GM03348 (cell line): ENCODE results near the gene BTG1.
"Not testable (repeated sequence)": the region's sequence is repeated elsewhere in the genome, so short reads cannot be mapped to it uniquely, and the experiment has no call there.

Experiments used
- DNase-seq: peaks from one replicate; pipeline ENCODE4 v3.0.0; 2012; ENCODE audit warnings: low spot score

BTG1 gene

DNA sequence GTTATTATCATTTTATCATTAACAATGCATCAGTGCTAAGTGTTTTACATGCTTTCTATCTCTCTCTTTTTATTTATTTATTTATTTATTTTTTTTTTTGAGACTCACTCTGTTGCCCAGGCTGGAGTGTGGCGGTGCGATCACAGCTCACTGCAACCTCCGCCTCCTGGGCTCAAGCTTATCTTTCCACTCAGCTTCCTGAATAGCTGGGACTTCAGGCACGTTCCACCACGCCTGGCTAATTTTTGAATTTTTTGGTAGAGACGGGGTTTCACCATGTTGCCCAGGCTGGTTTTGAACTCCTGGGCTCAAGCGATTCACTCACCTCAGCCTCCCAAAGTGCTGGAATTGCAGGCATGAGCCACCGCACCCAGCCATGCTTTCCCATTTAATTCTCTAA lies 3.9 kb upstream of the BTG1 start:
- DNase-seq, result no peak

DNA sequence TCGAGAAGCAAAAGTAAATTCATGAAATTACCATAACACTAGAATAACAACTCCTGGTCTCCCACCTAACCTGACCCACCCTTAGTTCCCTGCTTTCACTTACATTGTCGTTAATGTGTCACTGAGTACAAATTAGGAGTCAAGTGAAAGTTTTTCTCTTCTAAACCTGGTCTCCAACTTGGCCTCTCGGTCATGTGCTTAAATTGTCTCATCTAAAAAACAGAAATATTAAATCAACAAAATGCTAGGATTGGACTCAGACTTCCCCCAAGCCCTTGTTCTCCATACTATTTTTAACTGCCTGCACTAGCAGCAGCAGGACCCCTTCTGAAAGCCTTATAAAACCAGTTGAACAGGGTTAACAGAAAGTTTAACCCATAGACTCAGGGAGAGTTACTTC lies 1.8 kb upstream of the BTG1 start:
- no peak for DNase-seq

DNA sequence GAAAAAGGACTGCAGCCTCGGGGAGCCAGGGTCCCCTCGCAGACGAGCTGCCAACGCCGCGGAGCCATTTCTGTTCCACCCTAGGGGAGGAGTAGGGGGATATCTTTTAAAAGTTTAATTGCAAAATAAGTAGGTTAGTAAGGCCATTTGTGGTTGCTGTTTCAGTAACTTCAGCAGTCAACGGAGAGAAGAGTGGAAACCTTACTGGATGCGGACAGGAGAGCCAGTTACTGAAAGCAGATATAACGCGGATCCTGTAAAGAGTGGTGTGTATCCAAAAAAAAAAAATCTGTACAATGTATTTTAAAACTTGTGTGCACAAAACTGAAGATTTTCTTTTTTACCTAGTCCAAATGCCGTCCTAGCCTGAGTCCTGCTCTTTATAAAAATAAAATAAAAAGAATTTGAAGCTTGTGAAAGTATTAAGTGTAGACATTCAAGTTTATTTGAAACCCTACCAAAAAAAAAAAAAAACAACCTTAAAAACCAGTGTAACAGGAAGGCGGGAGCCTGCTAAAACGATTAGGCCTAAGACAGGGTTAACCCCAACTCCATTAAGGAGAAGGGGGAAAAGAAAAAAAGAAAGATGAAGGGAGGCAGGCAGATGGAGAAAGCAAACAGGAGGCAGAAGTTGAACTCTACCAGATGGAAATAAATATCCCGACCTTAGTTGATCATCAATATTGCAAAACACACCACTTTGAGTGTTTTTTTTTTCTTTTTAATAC lies 1.0 kb upstream of the BTG1 start:
- DNase-seq, result peak; percentile 20

DNA sequence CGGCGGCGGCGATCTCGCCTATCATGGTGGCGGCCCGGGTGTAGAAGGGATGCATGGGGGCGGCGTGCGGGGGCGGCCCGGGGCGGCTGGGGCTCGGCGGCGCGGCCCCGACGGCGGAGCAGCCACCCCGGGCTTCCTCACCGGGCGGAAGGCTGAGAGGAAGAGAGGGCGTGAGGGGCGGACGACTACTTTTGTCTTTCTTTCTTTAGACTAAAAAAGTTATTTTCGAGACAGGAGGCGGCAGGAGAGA lies 240 bp downstream of the BTG1 start:
- DNase-seq, result no peak

DNA sequence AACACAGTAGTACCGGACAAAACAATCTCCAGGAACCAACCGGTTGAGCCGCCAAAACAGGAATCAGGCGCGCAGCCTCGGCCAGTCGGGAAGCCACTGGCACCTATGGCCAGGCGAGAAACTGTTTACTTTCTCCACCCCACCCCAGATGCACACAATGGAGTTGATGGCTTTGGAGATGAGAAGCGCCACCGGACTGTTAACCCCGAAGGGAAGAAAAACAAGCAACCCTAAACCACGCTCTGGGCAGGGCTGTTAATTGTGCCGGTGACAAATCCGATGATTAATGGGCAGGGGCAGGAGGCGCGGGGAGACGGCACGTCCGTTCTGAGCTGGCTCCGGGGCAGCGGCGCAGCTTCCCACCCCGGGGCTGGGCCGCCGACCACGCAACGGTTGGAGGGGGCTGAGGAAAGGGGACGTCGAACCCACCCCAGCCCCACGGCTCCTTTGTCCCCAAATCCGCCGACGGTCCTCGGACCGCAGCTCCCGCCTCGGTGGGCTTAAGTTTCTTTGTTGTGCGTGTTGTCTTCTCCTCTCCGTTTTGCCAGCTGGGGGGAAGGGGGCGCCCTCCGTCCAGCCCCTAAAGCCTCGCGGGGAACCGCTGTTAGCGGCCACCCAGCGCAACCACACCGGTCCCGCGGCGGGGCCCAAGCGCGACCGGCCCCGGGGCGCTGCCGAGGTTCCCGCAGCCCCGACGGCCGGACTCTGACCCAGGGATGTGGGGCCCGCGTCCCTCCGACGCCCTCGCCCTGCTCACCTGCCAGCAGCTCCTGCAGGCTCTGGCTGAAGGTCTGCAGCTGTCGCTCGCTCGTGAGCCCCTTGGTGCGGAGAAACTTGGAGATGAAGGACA lies 790 bp downstream of the BTG1 start:
- peak; percentile 55 for DNase-seq

DNA sequence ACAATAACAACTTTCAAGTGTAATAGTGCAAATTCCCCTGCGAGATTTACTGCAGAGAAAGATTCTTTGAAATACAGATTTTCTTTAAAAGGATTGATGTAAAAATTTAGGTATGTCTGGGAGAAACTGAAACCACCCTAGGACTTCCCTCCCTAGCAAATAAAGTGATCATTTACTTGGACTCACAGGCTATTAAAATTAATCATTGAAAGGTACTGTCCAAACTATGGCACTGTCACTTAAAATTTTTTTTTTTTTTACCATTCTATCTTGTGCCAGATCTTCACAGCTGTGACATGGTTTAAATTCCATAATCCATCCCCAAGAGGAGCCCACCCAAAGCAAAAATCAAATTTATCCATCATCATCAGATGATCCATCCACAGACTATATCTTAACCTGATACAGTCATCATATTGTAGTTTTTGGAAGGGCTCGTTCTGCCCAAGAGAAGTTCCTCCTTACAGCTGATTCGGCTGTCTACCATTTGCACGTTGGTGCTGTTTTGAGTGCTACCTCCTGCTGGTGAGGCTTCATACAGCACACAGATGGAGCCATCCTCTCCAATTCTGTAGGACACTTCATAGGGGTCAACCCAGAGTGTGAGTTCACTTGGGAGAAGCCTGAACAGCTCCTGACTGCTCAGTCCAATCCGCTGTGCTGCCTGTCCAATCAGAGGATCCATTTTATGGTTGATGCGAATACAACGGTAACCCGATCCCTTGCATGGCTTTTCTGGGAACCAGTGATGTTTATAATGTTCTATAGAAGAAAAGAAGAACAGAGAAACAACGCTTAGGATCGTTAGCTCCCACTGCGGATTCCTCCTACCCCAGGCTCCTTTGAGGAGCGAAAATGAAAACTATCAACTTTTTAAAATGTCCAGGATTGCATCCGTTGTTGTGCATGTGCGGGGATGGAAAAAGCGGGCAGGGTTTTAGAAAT lies 1.7 kb downstream of the BTG1 start:
- peak; percentile 76 for DNase-seq

DNA sequence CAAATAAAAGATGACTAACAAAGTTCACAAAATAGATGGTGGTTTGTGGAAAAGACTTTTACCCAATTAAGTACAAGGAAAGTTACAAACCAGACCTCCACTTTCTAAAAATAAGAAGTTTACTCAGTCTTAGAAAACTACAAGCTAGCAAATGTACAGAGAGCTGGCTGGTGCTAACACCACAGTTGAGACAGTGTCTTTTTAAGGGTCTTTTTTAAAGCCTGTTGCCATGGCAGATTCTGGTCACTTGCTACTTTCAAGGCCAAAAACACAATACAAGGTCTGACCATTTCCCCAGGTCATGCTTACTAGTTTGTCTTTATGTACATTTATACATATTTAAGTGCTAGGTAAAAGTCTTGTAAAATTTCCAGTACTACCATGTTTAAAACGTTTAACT lies 2.4 kb downstream of the BTG1 start:
- DNase-seq, result no peak

DNA sequence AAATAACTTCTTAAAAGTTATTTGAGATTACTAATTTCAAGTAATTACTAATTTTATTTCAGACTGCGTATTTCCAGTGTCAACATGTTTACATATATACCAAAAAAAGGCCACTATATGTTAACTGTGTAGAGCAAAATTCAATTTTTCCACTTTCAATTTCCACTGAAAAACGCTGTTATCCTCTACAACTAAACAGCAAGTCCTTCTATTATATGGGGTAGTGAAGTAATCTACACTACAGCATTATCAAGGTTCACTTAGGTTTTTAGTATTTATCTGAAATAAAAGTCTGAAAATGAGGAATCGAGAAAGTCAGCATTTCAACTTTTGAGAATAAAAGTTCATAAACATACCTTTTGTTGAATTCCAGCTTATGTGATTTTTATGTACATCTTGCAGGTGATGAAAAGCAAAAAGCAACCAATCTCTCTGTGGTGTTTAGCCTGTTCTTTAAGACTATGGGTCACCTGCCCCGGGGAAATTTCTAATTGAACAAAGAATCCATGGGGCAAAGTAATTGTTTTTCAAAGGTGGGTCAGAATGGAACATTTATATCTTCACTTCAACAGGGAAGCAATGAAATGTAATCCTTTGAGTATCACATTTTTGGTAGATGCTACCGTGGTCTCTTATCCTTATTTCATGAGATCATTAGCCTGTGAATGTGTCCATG lies 3.3 kb downstream of the BTG1 start:
- DNase-seq, result no peak

DNA sequence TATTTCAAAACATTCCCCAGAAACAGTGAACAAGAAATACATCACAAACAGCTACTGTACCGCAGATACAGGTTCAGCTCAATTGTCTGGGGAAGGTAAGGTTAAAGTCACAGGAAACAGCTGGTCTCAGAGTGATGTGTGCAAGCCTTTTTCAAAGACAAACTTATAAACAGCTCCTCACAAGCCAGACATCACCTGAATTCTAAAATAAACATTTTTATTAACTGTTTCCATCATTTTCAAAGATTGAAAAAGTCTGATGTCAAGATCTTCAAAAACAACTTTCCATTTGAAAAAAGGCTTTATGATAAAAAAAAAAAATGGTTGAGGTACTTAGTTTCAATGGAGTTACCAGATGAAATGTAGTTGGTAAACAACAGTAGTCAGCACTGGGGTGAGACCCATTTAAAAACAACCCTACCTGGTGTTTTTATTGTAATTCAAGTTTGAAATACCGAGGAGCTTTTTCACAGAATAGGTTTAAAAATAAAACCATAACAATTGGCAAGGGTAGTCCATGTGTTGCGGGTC lies 4.0 kb downstream of the BTG1 start:
- no peak for DNase-seq

DNA sequence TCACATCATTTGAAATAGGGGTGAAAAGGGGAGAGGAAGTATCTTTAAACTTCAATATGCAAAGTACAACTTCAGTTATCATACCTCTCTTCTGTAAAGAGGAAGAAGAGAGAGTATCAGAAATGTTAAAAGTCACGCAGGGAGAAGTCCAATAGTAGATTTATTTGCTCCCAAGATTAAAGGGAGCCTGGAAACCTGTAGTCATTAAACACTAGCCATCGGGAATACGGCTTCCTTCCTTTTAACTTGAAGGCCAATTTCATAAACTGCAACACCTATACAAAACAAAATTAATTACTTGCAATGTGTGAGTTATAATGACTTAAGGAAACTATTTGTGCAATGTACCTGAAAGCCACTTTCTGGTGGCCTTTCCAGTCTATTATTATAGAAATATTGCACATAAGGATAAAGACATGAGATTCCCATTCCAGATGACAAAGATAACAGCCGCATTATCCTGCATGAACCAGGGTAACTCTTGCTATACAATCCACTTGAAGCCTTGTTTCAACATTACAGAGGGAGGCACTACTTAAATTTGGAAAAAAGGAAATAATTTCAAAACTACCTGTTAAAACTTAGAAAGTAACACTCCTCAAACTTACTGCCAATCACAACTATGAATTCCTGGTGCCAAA lies 4.6 kb downstream of the BTG1 start:
- no peak for DNase-seq

DNA sequence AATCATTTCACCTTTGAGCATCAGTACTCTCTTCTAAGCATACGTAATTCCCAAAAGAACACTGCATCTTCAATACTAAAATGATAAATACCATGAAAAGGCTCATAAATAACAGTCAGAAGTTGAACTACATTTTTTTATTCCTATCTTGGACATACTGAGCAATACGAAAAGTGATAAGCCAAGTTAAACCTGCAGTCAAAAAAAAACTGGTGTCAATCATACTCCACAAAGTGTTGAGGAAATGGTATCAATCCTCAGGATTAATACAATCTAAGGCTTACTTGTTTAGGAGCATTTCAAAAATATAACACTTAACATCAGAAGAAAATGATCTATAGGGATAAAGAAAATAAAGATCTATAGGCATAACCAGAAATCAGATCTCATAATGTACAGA lies 5.5 kb downstream of the BTG1 start:
- no peak for DNase-seq

DNA sequence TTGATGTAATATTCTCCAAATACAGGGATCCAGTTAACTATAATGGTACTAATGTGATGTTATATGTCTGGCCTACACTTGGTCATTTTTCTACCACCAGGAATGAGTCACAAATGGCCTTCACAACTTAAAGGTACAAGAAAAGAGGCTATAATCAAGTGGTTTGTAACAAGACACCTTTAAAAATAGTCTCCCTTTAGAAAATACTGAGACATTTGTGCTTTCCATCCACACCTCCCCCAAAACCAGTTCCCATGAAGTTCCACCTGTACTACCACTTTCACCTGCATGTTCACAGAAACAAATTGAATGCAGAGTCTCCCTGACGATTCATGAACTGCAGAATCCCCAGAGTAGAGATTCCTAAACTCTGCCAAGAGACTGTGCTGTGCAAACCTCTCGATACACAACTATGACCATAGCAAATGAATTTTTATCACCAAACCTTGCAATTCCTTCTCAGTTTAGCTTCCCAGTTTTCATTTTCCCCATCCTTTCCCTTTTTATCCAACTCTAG lies 6.0 kb downstream of the BTG1 start:
- no peak for DNase-seq

DNA sequence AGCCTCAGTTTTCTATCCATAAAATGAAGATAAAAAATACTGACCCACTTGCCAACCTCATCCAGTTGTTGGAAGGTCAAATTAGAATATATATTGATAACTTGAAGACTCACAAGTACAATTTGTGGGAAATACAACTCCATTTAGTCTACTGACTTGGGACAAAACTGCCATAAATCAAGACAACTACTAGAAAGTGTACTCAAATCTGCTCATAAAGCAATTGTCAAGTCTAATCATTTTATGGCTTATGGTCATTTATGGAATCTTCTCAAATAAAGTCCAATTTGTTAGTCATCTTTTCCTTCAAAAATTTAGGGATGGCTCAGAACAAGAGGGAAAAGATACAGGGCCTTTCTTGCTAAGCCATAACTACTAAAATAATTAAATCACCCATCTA lies 7.0 kb downstream of the BTG1 start:
- DNase-seq, result no peak

DNA sequence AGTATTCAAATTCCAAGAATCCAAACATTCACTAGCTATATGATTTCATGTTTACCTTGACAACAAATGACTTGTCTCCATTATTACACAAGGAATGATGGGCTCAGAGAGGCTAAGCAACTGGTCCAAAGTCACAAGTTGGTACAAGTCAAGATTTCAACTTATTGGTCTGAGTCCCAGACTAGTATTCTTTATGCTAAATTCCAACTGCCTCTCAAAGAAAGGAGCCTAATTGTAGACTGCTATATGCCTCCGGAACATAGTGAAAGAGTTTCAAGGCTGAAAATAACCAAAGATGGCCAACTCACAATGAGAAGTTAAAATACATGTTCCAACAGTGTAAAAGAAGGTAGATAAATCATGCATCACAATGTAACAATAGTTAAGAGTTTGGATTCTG lies 7.5 kb downstream of the BTG1 start:
- DNase-seq, result no peak

DNA sequence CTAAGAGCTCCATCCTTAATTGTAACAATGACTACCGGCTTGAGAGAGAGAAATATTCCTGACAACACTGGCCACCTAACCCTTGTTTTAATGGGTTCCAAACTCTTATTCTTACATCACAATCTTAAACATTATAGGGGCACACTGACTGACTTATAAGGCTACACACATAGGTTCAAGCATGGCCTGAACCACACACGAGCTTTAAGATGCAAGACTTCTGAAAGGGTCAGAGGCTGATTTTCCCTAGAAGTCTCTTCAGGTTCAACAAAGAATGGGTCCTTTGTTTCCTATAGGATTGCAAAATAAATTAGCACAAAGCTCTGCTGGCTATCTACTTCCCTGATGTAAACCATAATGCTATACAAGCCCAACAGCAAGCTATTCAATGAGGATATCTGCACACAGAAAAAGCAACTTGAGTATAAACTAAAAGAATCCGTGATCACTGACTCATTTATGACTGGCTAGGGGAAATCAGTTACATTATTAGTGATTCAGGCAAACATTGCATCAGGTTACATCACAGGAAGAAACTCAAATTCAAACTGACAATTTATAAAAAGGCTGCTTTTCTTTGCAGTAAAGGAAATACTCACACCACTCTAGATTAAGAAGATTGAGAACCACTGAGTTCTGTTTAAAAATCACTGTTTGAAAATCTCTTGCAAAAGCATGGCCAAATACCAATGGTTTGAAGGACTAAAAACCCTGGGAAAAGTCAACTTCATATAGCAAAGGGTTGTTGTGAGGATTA lies 8.5 kb downstream of the BTG1 start:
- DNase-seq, result peak; percentile 64

DNA sequence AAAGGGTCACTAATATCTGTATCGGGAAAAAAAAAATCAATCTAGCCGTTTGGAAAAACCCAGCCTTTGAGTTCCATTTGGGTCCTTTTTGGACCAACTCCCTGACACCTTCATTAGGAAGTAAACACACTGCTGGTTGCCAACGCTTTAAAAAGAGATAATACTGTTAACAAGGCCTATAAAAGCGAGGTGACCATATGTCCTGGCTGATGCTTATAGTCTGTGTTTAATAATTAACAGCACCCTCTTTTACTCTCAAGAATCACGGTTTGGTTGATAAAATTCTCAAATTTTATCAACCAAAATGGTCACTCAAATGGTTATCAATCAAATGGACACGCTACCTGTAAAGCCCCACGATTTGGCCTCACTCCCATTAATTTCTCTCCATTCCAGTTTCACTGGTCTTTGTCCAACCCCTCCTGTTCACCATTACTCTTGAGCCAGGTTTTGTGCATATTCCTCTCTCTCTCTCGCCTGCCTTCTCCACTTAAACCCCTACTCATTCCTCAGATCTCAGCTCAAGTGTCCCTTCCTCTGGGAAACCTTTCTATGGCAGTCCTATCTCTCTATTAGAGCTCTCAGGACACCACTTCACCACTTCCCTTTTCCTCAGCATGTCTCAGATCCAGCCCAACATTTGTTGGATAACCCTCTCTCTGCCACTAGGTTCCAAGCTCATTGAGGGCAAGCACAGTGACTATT lies 9.5 kb downstream of the BTG1 start:
- DNase-seq, result no peak

DNA sequence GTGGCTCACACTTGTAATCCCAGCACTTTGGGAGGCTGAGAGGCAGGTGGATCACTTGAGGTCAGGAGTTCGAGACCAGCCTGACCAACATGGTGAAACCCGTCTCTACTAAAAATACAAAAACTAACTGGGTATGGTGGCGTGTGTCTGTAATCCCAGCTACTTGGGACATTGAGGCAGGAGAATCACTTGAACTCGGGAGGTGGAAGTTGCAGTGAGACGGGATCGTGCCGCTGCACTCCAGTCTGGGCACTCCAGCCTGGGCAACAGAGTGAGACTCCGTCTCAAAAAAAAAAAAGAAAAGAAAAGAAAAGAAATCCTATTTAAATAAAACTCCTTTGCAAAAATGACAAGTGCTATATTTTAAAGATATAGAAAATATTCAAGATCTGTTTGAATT lies 10.1 kb downstream of the BTG1 start:
- DNase-seq, result not testable (repeated sequence)

DNA sequence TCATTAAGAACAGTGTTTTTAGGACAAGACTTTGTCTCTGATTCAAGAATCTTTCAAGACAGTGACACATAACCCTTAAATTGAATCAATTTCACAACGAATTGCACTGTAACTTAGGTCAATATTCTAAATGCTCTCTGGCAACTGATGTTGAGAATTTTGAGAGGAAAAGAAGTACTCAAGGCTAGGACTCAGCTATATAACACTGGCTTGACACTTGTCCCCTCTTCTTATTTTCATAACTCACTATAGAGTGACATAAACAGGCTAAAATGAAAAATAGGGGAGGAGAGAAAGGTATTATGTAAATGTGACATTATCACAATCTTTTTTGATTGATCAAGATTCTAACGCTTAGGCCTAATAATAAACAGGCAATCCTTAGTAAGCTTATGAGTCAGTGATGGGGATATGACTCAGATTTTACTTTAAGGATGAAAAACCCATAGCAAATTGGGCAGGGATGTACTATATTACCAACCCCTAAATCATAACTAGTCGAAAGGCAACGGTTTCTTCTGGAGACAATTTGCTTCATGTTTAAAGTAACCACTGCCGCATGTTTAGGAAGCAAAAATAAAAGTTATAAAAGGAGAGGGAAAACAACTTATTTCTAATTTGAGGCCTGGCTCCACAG lies 10.9 kb downstream of the BTG1 start:
- DNase-seq, result peak; percentile 63
